K562 treated with DMSO at 1 percent for 48 hours (cell line): ENCODE data around the gene GJD3. TPM values are rescaled to one million over a fixed set of nuclear protein-coding genes. Genes with fewer than 3 reads are reported as not detected.

Source experiments
- total RNA-seq: library from RNA; unstranded; fragments of 300-600 nt; gene quantifications from 2 replicates; pipeline ENCODE4 v1.2.3, GENCODE V29; 2022; ENCODE audit warnings: low replicate concordance; ENCODE audit errors: extremely low read depth

The GJD3 gene, protein sequence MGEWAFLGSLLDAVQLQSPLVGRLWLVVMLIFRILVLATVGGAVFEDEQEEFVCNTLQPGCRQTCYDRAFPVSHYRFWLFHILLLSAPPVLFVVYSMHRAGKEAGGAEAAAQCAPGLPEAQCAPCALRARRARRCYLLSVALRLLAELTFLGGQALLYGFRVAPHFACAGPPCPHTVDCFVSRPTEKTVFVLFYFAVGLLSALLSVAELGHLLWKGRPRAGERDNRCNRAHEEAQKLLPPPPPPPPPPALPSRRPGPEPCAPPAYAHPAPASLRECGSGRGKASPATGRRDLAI
- total RNA-seq: not detected in 2 replicates

DNA sequence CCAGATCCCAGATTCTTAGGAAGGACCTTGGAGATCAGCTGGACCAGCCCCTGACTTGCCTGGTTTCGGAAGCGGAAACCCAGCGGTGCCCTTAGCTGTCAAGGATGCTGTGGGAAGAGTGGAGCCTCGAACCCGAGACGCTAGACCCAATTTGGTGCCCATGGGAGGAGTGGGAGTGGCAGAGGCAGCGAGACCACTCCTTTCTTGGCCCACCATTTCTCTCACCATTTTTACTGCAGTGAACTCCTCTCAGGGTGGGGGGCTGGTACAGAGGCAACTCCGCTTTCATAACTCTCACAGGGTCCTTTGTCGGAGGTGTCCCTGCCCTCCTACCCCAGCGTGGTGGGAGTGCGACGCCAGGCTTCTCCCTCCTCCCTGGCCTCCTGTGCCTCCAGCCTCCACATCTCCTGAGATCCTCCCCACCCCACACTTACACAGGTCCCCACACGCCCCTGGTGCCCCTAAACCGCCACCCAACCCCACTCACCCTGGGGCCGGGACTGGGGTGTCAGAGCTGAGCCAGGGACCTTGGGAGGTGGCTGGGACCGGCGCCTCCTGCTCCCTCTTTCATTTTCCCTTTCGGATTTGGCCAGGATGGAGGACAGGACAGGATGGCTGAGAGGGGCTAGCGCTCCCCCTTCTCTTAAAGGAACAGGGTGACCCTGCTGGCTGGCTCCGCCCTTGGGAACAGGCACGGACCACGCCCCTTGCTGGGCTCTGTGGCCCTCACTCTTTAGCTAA, at the start of gene GJD3:
GJD3 (minus strand) TSS at position 617 of the 741 bp plus-strand sequence. CDS start 922 bp downstream, outside the sequence.

Other genes with a start within 250 kb of the GJD3 start
- gene MSL1, start 242.8 kb downstream of the GJD3 start, total RNA-seq: not detected in 2 replicates
- 202 TPM in 1 of 2 replicates, not detected in the other for gene CASC3, start 224.2 kb downstream of the GJD3 start, total RNA-seq
- not detected in 2 replicates for gene RAPGEFL1, start 187.3 kb downstream of the GJD3 start, total RNA-seq
- gene WIPF2, start 145.4 kb downstream of the GJD3 start, total RNA-seq: not detected in 2 replicates
- not detected in 2 replicates for gene CDC6, start 76.9 kb downstream of the GJD3 start, total RNA-seq
- gene RARA, start 55.6 kb downstream of the GJD3 start, total RNA-seq: not detected in 2 replicates
- gene TOP2A, start 53.2 kb upstream of the GJD3 start, total RNA-seq: 1,142 TPM in 1 of 2 replicates, not detected in the other
- gene IGFBP4, start 78.7 kb upstream of the GJD3 start, total RNA-seq: not detected in 2 replicates
- not detected in 2 replicates for gene TNS4, start 136.9 kb upstream of the GJD3 start, total RNA-seq
- not detected in 2 replicates for gene CCR7, start 200.7 kb upstream of the GJD3 start, total RNA-seq